ENCODE results near the gene SALL1.

Gene SALL1

GRCh38 chr16:51095084-51095881 lies 55.8 kb downstream of the SALL1 start:
- no peak overlapping the region for H3K4me3 ChIP-seq (ENCODE audit: low read length)
- H3K79me2 ChIP-seq (ENCODE audit: low read length): no peaks in the 10 kb centered on the region
- H2AFZ ChIP-seq (ENCODE audit: low read depth, low read length): no peak overlapping the region
- H3K27ac ChIP-seq (ENCODE audit: low read length): no peak overlapping the region
- TF ChIP-seq, protein P1, sequence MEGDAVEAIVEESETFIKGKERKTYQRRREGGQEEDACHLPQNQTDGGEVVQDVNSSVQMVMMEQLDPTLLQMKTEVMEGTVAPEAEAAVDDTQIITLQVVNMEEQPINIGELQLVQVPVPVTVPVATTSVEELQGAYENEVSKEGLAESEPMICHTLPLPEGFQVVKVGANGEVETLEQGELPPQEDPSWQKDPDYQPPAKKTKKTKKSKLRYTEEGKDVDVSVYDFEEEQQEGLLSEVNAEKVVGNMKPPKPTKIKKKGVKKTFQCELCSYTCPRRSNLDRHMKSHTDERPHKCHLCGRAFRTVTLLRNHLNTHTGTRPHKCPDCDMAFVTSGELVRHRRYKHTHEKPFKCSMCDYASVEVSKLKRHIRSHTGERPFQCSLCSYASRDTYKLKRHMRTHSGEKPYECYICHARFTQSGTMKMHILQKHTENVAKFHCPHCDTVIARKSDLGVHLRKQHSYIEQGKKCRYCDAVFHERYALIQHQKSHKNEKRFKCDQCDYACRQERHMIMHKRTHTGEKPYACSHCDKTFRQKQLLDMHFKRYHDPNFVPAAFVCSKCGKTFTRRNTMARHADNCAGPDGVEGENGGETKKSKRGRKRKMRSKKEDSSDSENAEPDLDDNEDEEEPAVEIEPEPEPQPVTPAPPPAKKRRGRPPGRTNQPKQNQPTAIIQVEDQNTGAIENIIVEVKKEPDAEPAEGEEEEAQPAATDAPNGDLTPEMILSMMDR (IDR thresholded peaks at IDR 0.05; ENCODE audit: low read depth, low read length): no peak
- TF ChIP-seq EZH2phosphoT487 (IDR thresholded peaks at IDR 0.05; ENCODE audit: low read depth): no peak
- H3K4me1 ChIP-seq (ENCODE audit: low read length): no peaks in the 10 kb centered on the region
- no peaks in the 10 kb centered on the region for H4K20me1 ChIP-seq (ENCODE audit: insufficient read depth, low read length)
- H3K36me3 ChIP-seq (replicated peaks; ENCODE audit: low read depth, low read length): no peaks in the 10 kb centered on the region
- H3K27me3 ChIP-seq (ENCODE audit: low read depth, low read length): no peaks in the 10 kb centered on the region
- H3K9me3 ChIP-seq (ENCODE audit: insufficient read depth, low read length): no peaks in the 10 kb centered on the region
- H3K9ac ChIP-seq (ENCODE audit: low read length): no peak overlapping the region
- H3K4me2 ChIP-seq (ENCODE audit: low read length): no peak overlapping the region

GRCh38 chr16:51093726-51094280 lies 57.3 kb downstream of the SALL1 start:
- Histone ChIP-seq H3K4me1 (ENCODE audit: low read length) (no peaks in the 10 kb centered on the region), H3K4me3 (ENCODE audit: low read length) (no peak overlapping the region), H3K4me2 (ENCODE audit: low read length) (no peak overlapping the region), H2AFZ (ENCODE audit: low read depth, low read length) (no peak overlapping the region), H3K27ac (ENCODE audit: low read length) (no peak overlapping the region), H3K9me3 (ENCODE audit: insufficient read depth, low read length) (no peaks in the 10 kb centered on the region), H3K27me3 (ENCODE audit: low read depth, low read length) (no peaks in the 10 kb centered on the region), H3K9ac (ENCODE audit: low read length) (no peak overlapping the region), H4K20me1 (ENCODE audit: insufficient read depth, low read length) (no peaks in the 10 kb centered on the region), H3K79me2 (ENCODE audit: low read length) (no peaks in the 10 kb centered on the region), H3K36me3 (replicated peaks; ENCODE audit: low read depth, low read length) (no peaks in the 10 kb centered on the region)
- no peak for TF ChIP-seq EZH2phosphoT487 (IDR thresholded peaks at IDR 0.05; ENCODE audit: low read depth)
- TF ChIP-seq, protein P1 (IDR thresholded peaks at IDR 0.05; ENCODE audit: low read depth, low read length): no peak

Data from OCI-LY3 (cell line).